K562 (cell line): ENCODE data around the gene HJV. TPM values are rescaled to one million over a fixed set of nuclear protein-coding genes. Genes with fewer than 3 reads are reported as not detected.
A peak's percentile ranks its signal among the peaks of the same experiment; 100 is the strongest.

ENCODE experiments used
- BMI1 ChIP-seq: fragments of 150-350 bp; IDR thresholded peaks from 2 replicates; pipeline ENCODE4 v1.6.1; 2014; ENCODE audit warnings: low read length
- FIP1L1 ChIP-seq: fragments of 200-400 bp; formaldehyde crosslinking; IDR thresholded peaks from 2 replicates; pipeline ENCODE4 v1.6.1; 2018; ENCODE audit warnings: mild to moderate bottlenecking, low read depth, low read length; ENCODE audit not compliant: poor library complexity, severe bottlenecking
- MXI1 ChIP-seq: IDR thresholded peaks from 2 replicates; pipeline ENCODE4 v1.6.1; 2011; ENCODE audit warnings: low read depth, mild to moderate bottlenecking, improper control_type of control experiment, low read length
- PTTG1 ChIP-seq: fragments of 450-650 bp; IDR thresholded peaks from 2 replicates; pipeline ENCODE4 v1.6.1; 2016; ENCODE audit warnings: low read depth, mild to moderate bottlenecking, missing genetic modification characterization, missing compliant biosample characterization
- RFX1 ChIP-seq: fragments of 450-650 bp; IDR thresholded peaks from 2 replicates; pipeline ENCODE4 v1.6.1; 2016; ENCODE audit warnings: mild to moderate bottlenecking, moderate library complexity
- SETDB1 ChIP-seq: IDR thresholded peaks from one replicate; pipeline ENCODE4 v1.6.1; 2012; ENCODE audit warnings: low read length, control low read depth, inconsistent platforms
- SMAD1 ChIP-seq: fragments of 150-350 bp; IDR thresholded peaks from 2 replicates; pipeline ENCODE4 v1.6.1; 2014; ENCODE audit warnings: low read length, low read depth; ENCODE audit not compliant: partially characterized antibody
- SMARCA4 ChIP-seq: fragments of 450-650 bp; IDR thresholded peaks from 2 replicates; pipeline ENCODE4 v1.6.1; 2016
- STAT6 ChIP-seq: sonication (generic); formaldehyde crosslinking; IDR thresholded peaks from 2 replicates; pipeline ENCODE4 v1.8.1; 2023; ENCODE audit warnings: mild to moderate bottlenecking, missing genetic modification reagents
- TAF9B ChIP-seq: fragments of 450-650 bp; IDR thresholded peaks from 2 replicates; pipeline ENCODE4 v1.6.1; 2018; ENCODE audit warnings: mild to moderate bottlenecking; ENCODE audit not compliant: partially characterized antibody
- ZBED1 ChIP-seq: IDR thresholded peaks from 2 replicates; pipeline ENCODE4 v1.6.1; 2014
- ZNF431 ChIP-seq: sonication (generic); formaldehyde crosslinking; IDR thresholded peaks from 2 replicates; pipeline ENCODE4 v1.8.0; 2022; ENCODE audit warnings: mild to moderate bottlenecking, missing genetic modification reagents
- ZNF561 ChIP-seq: fragments of 450-650 bp; formaldehyde crosslinking; conservative IDR thresholded peaks from 2 replicates; pipeline ENCODE4 v1.4.0; 2020; ENCODE audit warnings: mild to moderate bottlenecking, moderate library complexity
- polyA plus RNA-seq, 8 experiments: library from polyadenylated mRNA; depleted of rRNA in 4 of 8; stranded (reverse) in 5 of 8; unstranded in 3 of 8; fragments of >200 nt; fragmentation: Nextera tagmentation in 2 of 8; fragmentation: Illumina TruSeq in 1 of 8; extraction: Ambion mirVana in 2 of 8; extraction: Trizol in 1 of 8; gene quantifications; 2 replicates each; pipeline versions ENCODE4 v1.2.1 to v1.2.3, GENCODE V29; 2011 to 2014; ENCODE audit warnings: inconsistent platforms in 1 of 8, missing spikeins in 1 of 8
- total RNA-seq, 7 experiments: library from RNA; depleted of rRNA in 6 of 7; stranded (reverse); fragments of >200 nt in 6 of 7; fragmentation: Illumina TruSeq in 2 of 7; extraction: Trizol in 2 of 7; gene quantifications; 2 replicates each; pipeline versions ENCODE4 v1.2.1 to v1.2.3, GENCODE V29; 2011 to 2021; ENCODE audit warnings: low replicate concordance in 1 of 7
- TF ChIP-seq, protein P1 (sequence below): fragments of 450-650 bp; IDR thresholded peaks from 2 replicates; pipeline ENCODE4 v1.6.1; 2016; ENCODE audit warnings: low read depth
- TF ChIP-seq, protein P2 (sequence below): fragments of 450-650 bp; IDR thresholded peaks from 2 replicates; pipeline ENCODE4 v1.6.1; 2016; ENCODE audit warnings: borderline replicate concordance

The HJV gene
- total and polyA plus RNA-seq, 9 of the 15 experiments (the other 6 are each of a cell fraction or from before 2014, with no cell fraction given): 1.0 to 6.6 (median 2.4) TPM

- TF ChIP-seq, protein P1, sequence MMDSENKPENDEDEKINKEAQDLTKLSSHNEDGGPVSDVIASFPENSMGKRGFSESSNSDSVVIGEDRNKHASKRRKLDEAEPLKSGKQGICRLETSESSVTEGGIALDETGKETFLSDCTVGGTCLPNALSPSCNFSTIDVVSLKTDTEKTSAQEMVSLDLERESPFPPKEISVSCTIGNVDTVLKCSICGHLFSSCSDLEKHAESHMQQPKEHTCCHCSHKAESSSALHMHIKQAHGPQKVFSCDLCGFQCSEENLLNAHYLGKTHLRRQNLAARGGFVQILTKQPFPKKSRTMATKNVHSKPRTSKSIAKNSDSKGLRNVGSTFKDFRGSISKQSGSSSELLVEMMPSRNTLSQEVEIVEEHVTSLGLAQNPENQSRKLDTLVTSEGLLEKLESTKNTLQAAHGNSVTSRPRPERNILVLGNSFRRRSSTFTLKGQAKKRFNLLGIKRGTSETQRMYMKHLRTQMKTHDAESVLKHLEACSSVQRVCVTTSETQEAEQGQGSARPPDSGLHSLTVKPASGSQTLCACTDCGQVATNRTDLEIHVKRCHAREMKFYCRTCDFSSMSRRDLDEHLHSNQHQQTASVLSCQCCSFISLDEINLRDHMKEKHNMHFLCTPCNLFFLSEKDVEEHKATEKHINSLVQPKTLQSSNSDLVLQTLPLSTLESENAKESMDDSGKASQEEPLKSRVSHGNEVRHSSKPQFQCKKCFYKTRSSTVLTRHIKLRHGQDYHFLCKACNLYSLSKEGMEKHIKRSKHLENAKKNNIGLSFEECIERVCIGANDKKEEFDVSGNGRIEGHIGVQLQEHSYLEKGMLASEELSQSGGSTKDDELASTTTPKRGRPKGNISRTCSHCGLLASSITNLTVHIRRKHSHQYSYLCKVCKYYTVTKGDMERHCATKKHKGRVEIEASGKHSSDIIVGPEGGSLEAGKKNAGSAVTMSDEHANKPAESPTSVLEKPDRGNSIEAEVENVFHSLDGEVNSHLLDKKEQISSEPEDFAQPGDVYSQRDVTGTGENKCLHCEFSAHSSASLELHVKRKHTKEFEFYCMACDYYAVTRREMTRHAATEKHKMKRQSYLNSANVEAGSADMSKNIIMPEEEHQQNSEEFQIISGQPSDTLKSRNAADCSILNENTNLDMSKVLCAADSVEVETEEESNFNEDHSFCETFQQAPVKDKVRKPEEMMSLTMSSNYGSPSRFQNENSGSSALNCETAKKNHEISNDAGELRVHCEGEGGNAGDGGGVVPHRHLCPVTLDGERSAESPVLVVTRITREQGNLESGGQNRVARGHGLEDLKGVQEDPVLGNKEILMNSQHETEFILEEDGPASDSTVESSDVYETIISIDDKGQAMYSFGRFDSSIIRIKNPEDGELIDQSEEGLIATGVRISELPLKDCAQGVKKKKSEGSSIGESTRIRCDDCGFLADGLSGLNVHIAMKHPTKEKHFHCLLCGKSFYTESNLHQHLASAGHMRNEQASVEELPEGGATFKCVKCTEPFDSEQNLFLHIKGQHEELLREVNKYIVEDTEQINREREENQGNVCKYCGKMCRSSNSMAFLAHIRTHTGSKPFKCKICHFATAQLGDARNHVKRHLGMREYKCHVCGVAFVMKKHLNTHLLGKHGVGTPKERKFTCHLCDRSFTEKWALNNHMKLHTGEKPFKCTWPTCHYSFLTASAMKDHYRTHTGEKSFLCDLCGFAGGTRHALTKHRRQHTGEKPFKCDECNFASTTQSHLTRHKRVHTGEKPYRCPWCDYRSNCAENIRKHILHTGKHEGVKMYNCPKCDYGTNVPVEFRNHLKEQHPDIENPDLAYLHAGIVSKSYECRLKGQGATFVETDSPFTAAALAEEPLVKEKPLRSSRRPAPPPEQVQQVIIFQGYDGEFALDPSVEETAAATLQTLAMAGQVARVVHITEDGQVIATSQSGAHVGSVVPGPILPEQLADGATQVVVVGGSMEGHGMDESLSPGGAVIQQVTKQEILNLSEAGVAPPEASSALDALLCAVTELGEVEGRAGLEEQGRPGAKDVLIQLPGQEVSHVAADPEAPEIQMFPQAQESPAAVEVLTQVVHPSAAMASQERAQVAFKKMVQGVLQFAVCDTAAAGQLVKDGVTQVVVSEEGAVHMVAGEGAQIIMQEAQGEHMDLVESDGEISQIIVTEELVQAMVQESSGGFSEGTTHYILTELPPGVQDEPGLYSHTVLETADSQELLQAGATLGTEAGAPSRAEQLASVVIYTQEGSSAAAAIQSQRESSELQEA: no peak
- TF ChIP-seq SETDB1 (no peak), ZNF431 (CRISPR knock-in tag) (no peak), FIP1L1 (no peak), RFX1 (peak; percentile 57), ZBED1 (no peak), SMAD1 (no peak), STAT6 (CRISPR knock-in tag) (no peak), BMI1 (no peak), MXI1 (no peak), TAF9B (no peak), SMARCA4 (0 out of 2 replicates have a peak, but pooled peaks have one; percentile 9), PTTG1 (tag) (no peak), ZNF561 (CRISPR knock-in tag) (no peak)
- TF ChIP-seq, protein P2, sequence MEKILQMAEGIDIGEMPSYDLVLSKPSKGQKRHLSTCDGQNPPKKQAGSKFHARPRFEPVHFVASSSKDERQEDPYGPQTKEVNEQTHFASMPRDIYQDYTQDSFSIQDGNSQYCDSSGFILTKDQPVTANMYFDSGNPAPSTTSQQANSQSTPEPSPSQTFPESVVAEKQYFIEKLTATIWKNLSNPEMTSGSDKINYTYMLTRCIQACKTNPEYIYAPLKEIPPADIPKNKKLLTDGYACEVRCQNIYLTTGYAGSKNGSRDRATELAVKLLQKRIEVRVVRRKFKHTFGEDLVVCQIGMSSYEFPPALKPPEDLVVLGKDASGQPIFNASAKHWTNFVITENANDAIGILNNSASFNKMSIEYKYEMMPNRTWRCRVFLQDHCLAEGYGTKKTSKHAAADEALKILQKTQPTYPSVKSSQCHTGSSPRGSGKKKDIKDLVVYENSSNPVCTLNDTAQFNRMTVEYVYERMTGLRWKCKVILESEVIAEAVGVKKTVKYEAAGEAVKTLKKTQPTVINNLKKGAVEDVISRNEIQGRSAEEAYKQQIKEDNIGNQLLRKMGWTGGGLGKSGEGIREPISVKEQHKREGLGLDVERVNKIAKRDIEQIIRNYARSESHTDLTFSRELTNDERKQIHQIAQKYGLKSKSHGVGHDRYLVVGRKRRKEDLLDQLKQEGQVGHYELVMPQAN: no peak
Measured at GRCh38 chr1:145985502-145986439, 35.8 kb downstream of the HJV start (continued).
